ENCODE data around the gene PNMA3. TPM values are rescaled to one million over a fixed set of nuclear protein-coding genes. Genes with fewer than 3 reads are reported as not detected.
"Not testable (repeated sequence)": the region's sequence is repeated elsewhere in the genome, so short reads cannot be mapped to it uniquely, and the experiment has no call there.

The PNMA3 gene
- total RNA-seq, 2 experiments from 2014 or later: 5.7 to 6.3 TPM

DNA sequence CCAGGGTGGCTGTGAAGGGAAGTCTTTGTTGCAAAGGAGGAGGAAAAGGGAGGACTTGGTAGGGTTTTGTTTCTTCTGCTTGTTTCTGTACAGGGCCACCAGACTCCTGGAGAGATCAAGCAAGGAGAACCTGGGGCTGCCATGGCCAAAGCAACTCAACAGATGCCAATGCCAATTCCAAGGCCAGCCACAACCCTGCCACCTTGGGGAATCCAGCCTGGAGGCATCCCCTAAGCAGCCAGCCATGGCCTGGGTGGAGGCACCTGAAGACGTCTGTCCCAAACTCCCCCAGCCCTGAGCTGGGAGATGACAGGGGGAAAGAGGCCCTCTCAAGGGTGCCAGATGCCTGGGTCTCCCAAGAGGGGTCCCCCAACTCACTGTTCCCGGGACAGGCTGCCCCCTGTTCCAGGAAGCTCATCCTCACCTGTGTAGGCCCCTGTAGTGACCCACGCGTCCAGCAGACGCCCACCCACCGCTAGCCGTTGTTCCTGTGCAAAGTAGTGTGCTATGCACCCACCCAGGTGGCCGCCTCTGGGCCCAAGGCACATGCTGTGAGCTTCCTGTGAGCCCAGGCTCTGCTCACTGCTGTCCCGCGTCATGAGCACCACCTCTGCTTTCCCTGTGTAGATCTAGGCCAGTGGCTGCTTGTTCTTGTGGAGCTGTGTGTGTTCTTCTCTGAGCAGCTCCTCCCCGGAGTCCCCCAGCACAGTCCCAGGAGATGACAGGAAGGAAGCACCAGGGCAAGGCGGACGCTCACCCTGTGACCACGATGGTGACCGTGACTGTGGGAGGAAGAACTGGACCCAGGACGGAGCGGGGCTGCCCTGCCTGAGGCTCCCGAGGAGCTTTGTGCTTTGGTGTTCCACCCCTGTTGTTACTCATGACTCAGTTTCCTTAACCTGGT lies 3.2 kb downstream of the PNMA3 start:
- no peak for ATAC-seq (ENCODE audit: low read depth)
- H3K27ac Mint-ChIP-seq: no peak overlapping the region
- no peaks in the 10 kb centered on the region for H3K36me3 Mint-ChIP-seq
- H3K4me1 Mint-ChIP-seq: no peaks in the 10 kb centered on the region
- no peak for DNase-seq
- POLR2A ChIA-PET: no interaction called here
- no peak overlapping the region for H3K4me3 Mint-ChIP-seq
- H3K27me3 Mint-ChIP-seq: no peaks in the 10 kb centered on the region
- H3K9me3 Mint-ChIP-seq: no peaks in the 10 kb centered on the region

DNA sequence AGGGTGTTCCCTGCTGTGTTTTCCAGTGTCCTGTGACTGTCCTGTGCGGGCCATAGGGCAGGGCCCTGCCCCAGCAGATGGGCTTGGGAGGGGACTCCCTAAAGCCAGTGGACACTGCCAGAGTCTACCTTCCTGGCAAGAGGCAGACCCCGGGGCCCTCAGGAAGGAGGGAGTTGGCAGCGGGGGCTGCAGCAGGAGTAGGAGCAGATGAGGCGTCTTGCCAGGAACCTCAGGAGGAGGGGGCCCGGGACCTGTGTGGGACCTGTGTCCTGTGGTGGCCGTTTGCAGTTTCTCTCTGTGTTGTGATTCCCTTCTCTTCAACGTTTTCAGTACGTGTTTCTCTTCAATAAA lies 3.8 kb downstream of the PNMA3 start:
- Mint-ChIP-seq H3K27ac (no peak overlapping the region), H3K4me1 (no peaks in the 10 kb centered on the region), H3K4me3 (no peak overlapping the region), H3K36me3 (no peaks in the 10 kb centered on the region), H3K27me3 (no peaks in the 10 kb centered on the region), H3K9me3 (no peaks in the 10 kb centered on the region)
- no peak for DNase-seq
- ATAC-seq (ENCODE audit: low read depth): no peak
- POLR2A ChIA-PET: no interaction called here

DNA sequence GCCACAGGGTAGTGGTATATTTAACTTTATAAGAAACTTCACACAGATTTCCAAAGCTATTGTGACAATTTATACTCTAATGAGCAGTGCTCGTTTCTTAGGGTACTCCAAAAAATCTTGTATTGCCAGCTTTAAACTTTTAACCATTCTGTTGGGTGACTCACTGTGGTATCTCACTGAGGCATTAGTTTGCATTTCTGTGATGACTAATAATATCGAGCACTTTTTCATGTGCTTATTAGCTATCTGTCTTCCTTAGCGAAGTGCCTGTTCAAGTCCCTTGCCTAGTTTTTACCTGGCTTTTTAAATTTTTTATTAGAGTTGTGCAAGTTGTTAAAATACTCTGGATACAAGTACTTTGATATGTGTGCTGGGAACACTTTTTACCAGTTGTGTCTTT lies 5.5 kb downstream of the PNMA3 start:
- Mint-ChIP-seq H3K36me3 (no peaks in the 10 kb centered on the region), H3K27ac (no peak overlapping the region), H3K4me3 (no peak overlapping the region)

DNA sequence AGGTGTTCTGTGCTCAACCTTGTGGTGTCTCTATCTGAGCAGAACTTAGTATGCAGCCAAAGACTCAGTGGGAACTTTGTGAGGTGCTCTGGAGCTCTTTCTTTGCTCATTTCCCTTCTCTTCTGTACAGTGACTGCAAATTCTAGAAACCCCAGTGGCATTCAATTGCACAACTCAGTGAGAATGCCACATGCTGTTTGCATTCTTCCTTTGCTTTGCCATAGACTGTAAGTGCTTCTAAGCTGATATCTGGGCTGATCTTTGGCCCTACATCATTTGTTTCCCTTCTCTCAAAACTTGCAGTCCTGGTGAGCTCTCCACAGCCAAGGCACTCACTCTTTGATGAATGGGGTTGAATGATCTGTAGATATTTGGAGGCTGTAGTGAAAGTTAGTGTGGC lies 7.0 kb downstream of the PNMA3 start:
- no peaks in the 10 kb centered on the region for H3K36me3 Mint-ChIP-seq

More for the DNA sequence above, 5.5 kb downstream of the PNMA3 start:
- DNase-seq (no peak), ATAC-seq (ENCODE audit: low read depth) (no peak)
- no peaks in the 10 kb centered on the region for H3K4me1 Mint-ChIP-seq
- H3K27me3 Mint-ChIP-seq: no peaks in the 10 kb centered on the region
- H3K9me3 Mint-ChIP-seq: no peaks in the 10 kb centered on the region
- POLR2A ChIA-PET: no interaction called here

DNA sequence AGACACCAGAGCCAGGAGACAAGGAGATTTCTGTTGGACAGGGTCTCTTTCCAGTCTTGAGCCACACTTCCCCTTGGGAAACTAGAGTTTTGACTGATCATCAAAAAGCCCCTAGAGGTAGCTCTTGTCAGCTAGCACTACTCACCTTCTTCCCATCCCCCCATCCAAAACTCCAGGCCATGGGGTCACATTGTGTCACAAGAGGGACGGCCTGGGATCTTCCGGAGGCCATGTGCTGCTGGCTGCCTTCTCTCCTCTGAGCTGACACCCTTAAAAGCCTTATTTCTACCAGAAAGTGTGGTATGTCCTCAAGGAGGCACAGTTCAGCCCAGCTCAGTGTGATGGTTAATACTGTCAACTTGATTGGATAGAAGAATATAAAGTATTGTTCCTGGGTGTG lies 7.8 kb downstream of the PNMA3 start:
- Mint-ChIP-seq H3K27me3 (no peaks in the 10 kb centered on the region), H3K9me3 (no peaks in the 10 kb centered on the region), H3K4me1 (no peaks in the 10 kb centered on the region), H3K36me3 (no peaks in the 10 kb centered on the region), H3K27ac (no peak overlapping the region), H3K4me3 (no peak overlapping the region)
- no peak for DNase-seq
- ATAC-seq (ENCODE audit: low read depth): no peak
- POLR2A ChIA-PET: no interaction called here

More for the DNA sequence above, 7.0 kb downstream of the PNMA3 start:
- no peaks in the 10 kb centered on the region for H3K27me3 Mint-ChIP-seq
- POLR2A ChIA-PET: no interaction called here
- H3K9me3 Mint-ChIP-seq: no peaks in the 10 kb centered on the region
- H3K4me3 Mint-ChIP-seq: no peak overlapping the region
- H3K27ac Mint-ChIP-seq: no peak overlapping the region
- DNase-seq: no peak
- no peaks in the 10 kb centered on the region for H3K4me1 Mint-ChIP-seq
- no peak for ATAC-seq (ENCODE audit: low read depth)

DNA sequence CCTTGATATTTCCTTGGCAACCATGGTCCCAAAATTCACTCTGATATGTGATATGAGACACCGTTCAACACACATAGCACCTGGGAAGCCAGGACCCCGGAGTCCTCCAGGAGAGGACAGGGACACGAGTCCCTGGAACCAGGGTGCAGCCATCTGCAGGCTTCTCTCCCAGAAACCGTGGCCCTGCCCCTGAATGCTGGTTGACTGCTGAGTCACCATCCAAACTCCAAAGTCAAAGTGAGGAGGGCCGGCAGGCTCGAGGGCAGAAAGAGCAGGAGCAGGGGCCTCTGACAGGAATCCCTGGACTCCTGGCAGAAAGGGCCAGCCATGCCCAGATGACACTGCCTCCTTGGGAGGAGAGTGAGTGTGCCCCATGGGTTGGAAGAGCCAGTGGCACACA lies 9.1 kb downstream of the PNMA3 start:
- Mint-ChIP-seq H3K9me3 (no peaks in the 10 kb centered on the region), H3K27me3 (no peaks in the 10 kb centered on the region), H3K36me3 (no peaks in the 10 kb centered on the region), H3K4me1 (no peaks in the 10 kb centered on the region), H3K27ac (no peak overlapping the region), H3K4me3 (no peak overlapping the region)
- no peak for DNase-seq
- ATAC-seq (ENCODE audit: low read depth): no peak
- POLR2A ChIA-PET: no interaction called here

DNA sequence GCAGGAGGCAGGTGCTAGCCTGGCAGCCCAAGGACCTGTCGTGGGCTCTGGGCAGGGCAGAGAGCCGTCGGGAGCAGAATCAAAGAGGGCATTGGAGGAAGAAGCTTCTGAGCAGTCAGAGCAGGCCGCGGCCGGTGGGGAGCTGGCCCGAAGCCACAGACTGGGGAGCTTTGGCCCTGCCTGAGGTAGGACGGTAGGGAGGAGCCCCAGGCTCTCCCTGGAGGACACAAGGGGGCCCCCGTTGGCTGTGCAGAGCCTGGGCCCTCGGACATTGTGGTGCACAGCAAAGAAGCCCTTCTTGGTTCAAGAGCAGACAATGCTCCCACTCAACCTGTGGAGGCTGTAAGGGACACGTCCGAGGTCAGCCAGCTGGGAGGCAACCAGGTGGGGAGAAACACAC lies 10.1 kb downstream of the PNMA3 start:
- POLR2A ChIA-PET; DNase-seq; ATAC-seq (ENCODE audit: low read depth); H3K27ac Mint-ChIP-seq; H3K27me3 Mint-ChIP-seq; H3K4me3 Mint-ChIP-seq; H3K9me3 Mint-ChIP-seq; H3K4me1 Mint-ChIP-seq; H3K36me3 Mint-ChIP-seq: not testable (repeated sequence)

DNA sequence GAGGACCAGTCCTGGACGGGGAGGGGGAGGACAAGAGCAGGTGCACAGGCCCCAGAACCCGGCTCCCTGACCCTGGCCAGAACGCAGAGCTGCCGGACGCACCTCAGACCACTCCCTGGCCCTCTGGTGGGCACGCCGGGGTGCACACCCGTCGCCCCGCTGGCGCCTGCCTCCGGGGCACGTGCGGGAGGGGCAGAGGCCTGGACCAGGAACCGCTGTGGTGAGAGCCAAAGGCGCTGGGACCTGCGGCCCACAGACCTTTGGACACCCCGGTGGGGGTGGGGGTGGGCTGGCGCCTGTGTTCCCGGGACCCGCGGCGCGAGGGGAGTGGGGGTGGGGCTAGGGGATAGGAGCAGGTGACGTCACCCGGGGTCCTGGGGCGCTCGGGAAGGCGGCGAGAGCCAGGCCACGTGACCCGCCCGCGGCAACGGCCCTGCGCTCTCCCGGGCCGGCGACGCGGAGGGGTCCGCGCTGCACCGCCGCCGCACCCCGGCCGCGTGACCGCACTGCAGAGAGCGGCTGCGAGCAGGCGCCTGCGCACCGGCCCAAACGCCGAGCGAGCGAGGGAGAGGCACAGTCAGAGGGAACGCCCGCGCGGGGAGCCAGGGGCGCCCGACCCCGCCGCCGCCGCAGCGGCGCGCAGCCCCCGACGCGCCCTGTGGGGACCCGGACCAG lies 15.8 kb downstream of the PNMA3 start, which contains the start of gene PNMA6A:
Gene PNMA6A (plus strand): TSS at position 546 of the 675 bp plus-strand sequence. CDS start 609 bp downstream, outside the sequence.
- peak; percentile 84 for ATAC-seq (ENCODE audit: low read depth)
- H3K9me3 Mint-ChIP-seq, H3K4me3 Mint-ChIP-seq, H3K36me3 Mint-ChIP-seq, H3K27ac Mint-ChIP-seq, DNase-seq, H3K27me3 Mint-ChIP-seq, POLR2A ChIA-PET, H3K4me1 Mint-ChIP-seq: not testable (repeated sequence)

DNA sequence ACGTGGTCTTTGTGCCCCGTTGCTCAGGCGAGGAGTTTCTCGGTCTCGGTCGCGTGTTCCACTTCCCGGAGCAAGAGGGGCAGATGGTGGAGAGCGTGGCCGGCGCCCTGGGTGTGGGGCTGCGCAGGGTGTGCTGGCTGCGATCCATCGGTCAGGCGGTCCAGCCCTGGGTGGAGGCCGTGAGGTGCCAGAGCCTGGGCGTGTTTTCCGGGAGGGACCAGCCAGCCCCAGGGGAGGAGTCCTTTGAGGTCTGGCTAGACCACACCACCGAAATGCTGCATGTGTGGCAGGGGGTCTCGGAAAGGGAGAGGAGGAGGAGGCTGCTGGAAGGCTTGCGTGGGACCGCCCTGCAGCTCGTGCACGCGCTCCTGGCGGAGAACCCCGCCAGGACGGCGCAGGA lies 17.1 kb downstream of the PNMA3 start:
- H3K27me3 Mint-ChIP-seq; H3K9me3 Mint-ChIP-seq; POLR2A ChIA-PET; H3K36me3 Mint-ChIP-seq; ATAC-seq (ENCODE audit: low read depth); H3K27ac Mint-ChIP-seq; H3K4me3 Mint-ChIP-seq; H3K4me1 Mint-ChIP-seq; DNase-seq: not testable (repeated sequence)

DNA sequence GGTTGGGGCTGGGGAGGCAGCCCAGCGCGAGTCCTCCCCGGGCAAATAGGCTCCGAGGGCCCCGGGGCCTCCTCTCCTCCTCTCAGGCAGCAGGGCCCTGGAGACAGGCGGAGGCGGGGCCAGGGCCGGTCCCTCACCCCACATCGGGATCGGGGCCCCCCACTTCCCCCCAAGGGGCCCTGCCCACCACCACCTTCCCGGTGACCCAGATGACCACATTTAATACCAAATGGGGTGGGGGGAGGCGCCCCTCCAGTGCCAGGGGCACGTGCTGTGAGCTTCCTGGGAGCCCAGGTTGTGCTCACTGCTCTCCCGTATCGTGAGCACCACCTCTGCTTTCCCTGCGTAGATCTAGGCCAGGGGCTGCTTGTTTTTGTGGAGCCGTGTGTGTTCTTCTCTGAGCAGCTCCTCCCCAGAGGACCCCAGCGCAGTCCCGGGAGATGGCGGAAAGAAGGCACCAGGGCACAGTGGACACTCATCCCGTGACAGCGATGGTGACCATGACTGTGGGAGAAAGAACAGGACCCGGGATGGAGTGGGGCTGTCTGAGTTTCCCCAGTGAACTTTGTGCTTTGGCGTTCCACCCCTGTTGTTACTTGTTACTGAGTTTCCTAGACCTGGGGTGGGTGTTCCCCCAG lies 18.1 kb downstream of the PNMA3 start:
- no peak overlapping the region for H3K4me3 Mint-ChIP-seq
- H3K4me1 Mint-ChIP-seq: no peaks in the 10 kb centered on the region
- no peaks in the 10 kb centered on the region for H3K36me3 Mint-ChIP-seq

DNA sequence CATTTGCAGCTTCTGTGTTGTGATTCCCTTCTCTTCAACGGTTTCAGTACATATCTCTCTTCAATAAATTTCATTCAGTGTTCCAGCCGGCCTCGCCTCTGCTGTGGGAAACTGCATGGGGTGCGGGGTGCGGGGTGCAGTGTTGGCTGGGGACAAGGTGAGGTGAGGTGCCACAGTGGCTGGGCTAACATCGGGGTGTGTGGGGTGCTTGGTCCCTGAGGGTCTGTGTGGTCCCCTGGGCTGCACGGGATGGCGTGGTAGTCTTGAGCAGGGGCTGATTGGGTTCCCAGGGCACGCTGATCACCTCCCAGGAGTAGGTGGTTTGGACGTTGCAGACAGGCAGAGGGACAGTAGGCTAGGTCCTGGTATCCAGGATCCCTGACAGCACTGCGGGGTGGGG lies 18.7 kb downstream of the PNMA3 start:
- no peak for DNase-seq
- Mint-ChIP-seq H3K4me1 (no peaks in the 10 kb centered on the region), H3K9me3 (no peaks in the 10 kb centered on the region), H3K36me3 (no peaks in the 10 kb centered on the region), H3K27me3 (peaks cover 2% of the 10 kb centered on the region), H3K27ac (no peak overlapping the region), H3K4me3 (no peak overlapping the region)
- POLR2A ChIA-PET: no interaction called here
- no peak for ATAC-seq (ENCODE audit: low read depth)

More for the DNA sequence above, 18.1 kb downstream of the PNMA3 start:
- H3K27me3 Mint-ChIP-seq: peaks cover 2% of the 10 kb centered on the region
- H3K9me3 Mint-ChIP-seq: no peaks in the 10 kb centered on the region
- DNase-seq: no peak
- POLR2A ChIA-PET: no interaction called here
- H3K27ac Mint-ChIP-seq: no peak overlapping the region
- no peak for ATAC-seq (ENCODE audit: low read depth)

DNA sequence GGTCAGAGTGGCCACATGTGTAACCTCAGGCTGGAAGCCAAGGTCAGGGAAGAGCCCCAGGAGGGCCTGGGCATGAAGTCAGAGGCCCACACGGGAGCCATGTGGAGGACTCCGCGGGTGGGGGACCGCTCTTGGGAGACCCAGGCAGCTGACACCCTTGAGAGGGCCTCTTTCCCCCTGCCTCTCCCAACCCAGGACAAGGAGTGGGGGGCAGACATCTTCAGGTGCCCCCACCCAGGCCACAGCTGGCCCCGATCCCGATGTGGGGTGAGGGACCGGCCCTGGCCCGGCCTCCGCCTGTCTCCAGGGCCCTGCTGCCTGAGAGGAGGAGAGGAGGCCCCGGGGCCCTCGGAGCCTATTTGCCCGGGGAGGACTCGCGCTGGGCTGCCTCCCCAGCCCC lies 19.1 kb downstream of the PNMA3 start:
- DNase-seq (no peak), ATAC-seq (ENCODE audit: low read depth) (no peak)
- Mint-ChIP-seq H3K27ac (no peak overlapping the region), H3K36me3 (no peaks in the 10 kb centered on the region), H3K4me3 (no peak overlapping the region), H3K4me1 (no peaks in the 10 kb centered on the region), H3K27me3 (peaks cover 2% of the 10 kb centered on the region), H3K9me3 (no peaks in the 10 kb centered on the region)
- POLR2A ChIA-PET: no interaction called here

DNA sequence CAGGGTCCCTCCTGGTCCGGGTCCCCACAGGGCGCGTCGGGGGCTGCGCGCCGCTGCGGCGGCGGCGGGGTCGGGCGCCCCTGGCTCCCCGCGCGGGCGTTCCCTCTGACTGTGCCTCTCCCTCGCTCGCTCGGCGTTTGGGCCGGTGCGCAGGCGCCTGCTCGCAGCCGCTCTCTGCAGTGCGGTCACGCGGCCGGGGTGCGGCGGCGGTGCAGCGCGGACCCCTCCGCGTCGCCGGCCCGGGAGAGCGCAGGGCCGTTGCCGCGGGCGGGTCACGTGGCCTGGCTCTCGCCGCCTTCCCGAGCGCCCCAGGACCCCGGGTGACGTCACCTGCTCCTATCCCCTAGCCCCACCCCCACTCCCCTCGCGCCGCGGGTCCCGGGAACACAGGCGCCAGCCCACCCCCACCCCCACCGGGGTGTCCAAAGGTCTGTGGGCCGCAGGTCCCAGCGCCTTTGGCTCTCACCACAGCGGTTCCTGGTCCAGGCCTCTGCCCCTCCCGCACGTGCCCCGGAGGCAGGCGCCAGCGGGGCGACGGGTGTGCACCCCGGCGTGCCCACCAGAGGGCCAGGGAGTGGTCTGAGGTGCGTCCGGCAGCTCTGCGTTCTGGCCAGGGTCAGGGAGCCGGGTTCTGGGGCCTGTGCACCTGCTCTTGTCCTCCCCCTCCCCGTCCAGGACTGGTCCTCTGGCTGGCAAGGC lies 21.3 kb downstream of the PNMA3 start:
- POLR2A ChIA-PET, DNase-seq, H3K9me3 Mint-ChIP-seq, H3K36me3 Mint-ChIP-seq, H3K4me1 Mint-ChIP-seq, H3K27ac Mint-ChIP-seq, H3K27me3 Mint-ChIP-seq, H3K4me3 Mint-ChIP-seq: not testable (repeated sequence)
- ATAC-seq (ENCODE audit: low read depth): peak; percentile 83
